ENCODE measurements around the gene C22orf23. TPM values are rescaled to one million over a fixed set of nuclear protein-coding genes. Genes with fewer than 3 reads are reported as not detected.

The C22orf23 gene
- total RNA-seq, 4 donors from 2014 or later = 0.59 to 1.7 (median 0.73) TPM

- WGBS, 2 donors = 96% methylated on average over 7 to 13 of the region's 18 CpGs
- H3K36me3 ChIP-seq = peaks cover 25 to 38% of the 10 kb centered on the region in 2 donors
- no peak overlapping the region for H3K4me3 ChIP-seq (replicated peaks in 1 of 3)
- no peaks in the 10 kb centered on the region for H3K9me3 ChIP-seq
- intact Hi-C loops (cut with DNase I) = no loop called here
- TF ChIP-seq POLR2A (IDR thresholded peaks at IDR 0.05) (no peak), CTCF (IDR thresholded peaks at IDR 0.05) (no peak)
- H3K27ac ChIP-seq = no peak overlapping the region
- H3K27me3 ChIP-seq = no peaks in the 10 kb centered on the region
- H3K4me1 ChIP-seq = peaks cover 0 to 4% of the 10 kb centered on the region in 2 donors
- DNase-seq = no peak
Measured at GRCh38 chr22:37924386-37925065, 28.9 kb downstream of the C22orf23 start.

GRCh38 chr22:37923927-37924326, 29.5 kb downstream of the C22orf23 start:
- Histone ChIP-seq H3K9me3 (no peaks in the 10 kb centered on the region), H3K36me3 (peaks cover 30 to 39% of the 10 kb centered on the region in 2 donors), H3K4me1 (no peaks in the 10 kb centered on the region), H3K27ac (no peak overlapping the region), H3K27me3 (no peaks in the 10 kb centered on the region), H3K4me3 (replicated peaks in 1 of 3) (no peak overlapping the region)
- no peak for DNase-seq
- intact Hi-C loops (cut with DNase I) = no loop called here
- WGBS, 2 donors = 92 to 93% methylated on average over 4 of the region's 4 CpGs
- TF ChIP-seq POLR2A (IDR thresholded peaks at IDR 0.05) (no peak), CTCF (IDR thresholded peaks at IDR 0.05) (no peak)

GRCh38 chr22:37922191-37922590, 31.2 kb downstream of the C22orf23 start:
- Histone ChIP-seq H3K36me3 (peaks cover 26 to 41% of the 10 kb centered on the region in 2 donors), H3K27me3 (no peaks in the 10 kb centered on the region), H3K4me1 (no peaks in the 10 kb centered on the region), H3K9me3 (no peaks in the 10 kb centered on the region), H3K4me3 (replicated peaks in 1 of 3) (no peak overlapping the region), H3K27ac (no peak overlapping the region)
- 90 to 100% methylated on average over 2 of the region's 11 CpGs for WGBS, 2 donors
- intact Hi-C loops (cut with DNase I) = no loop called here
- TF ChIP-seq POLR2A (IDR thresholded peaks at IDR 0.05) (no peak), CTCF (IDR thresholded peaks at IDR 0.05) (no peak)
- DNase-seq = no peak

- TF ChIP-seq POLR2A (IDR thresholded peaks at IDR 0.05) = no peak
- TF ChIP-seq CTCF (IDR thresholded peaks at IDR 0.05) = no peak
- Histone ChIP-seq H3K4me1 (no peaks in the 10 kb centered on the region), H3K36me3 (peaks cover 24 to 28% of the 10 kb centered on the region in 2 donors), H3K4me3 (replicated peaks in 1 of 3) (no peak overlapping the region), H3K27ac (no peak overlapping the region), H3K27me3 (no peaks in the 10 kb centered on the region), H3K9me3 (no peaks in the 10 kb centered on the region)
- WGBS, 2 donors = 75 to 81% methylated on average over 5 of the region's 5 CpGs
- no peak for DNase-seq
- intact Hi-C loops (cut with DNase I) = no loop called here
Measured at GRCh38 chr22:37920126-37920525, 33.3 kb downstream of the C22orf23 start.

- H3K27me3 ChIP-seq = no peaks in the 10 kb centered on the region
- H3K4me1 ChIP-seq = no peaks in the 10 kb centered on the region
- peak overlapping the region in 1 of 3 donors; percentile 38 for H3K27ac ChIP-seq
- DNase-seq = no peak
- 76 to 86% methylated on average over 16 to 20 of the region's 25 CpGs for WGBS, 2 donors
- no peaks in the 10 kb centered on the region for H3K9me3 ChIP-seq
- H3K36me3 ChIP-seq = peaks cover 28 to 33% of the 10 kb centered on the region in 2 donors
- intact Hi-C loops (cut with DNase I) = no loop called here
- no peak for TF ChIP-seq POLR2A (IDR thresholded peaks at IDR 0.05)
- TF ChIP-seq CTCF (IDR thresholded peaks at IDR 0.05) = no peak
- H3K4me3 ChIP-seq (replicated peaks in 1 of 3) = no peak overlapping the region
Measured at GRCh38 chr22:37918580-37919270, 34.7 kb downstream of the C22orf23 start.
